Liver (tissue), 9 donors: ENCODE data around the gene CASQ2. TPM values are rescaled to one million over a fixed set of nuclear protein-coding genes. Genes with fewer than 3 reads are reported as not detected.
A peak's percentile ranks its signal among the peaks of the same experiment; 100 is the strongest.

ENCODE experiments used
- DNase-seq: peaks from one replicate; pipeline ENCODE4 v3.0.0-alpha.2; 2017; ENCODE audit warnings: low spot score
- H3K27ac ChIP-seq, 2 donors: one replicate each; pipeline ENCODE4 v1.7.0; 2013; ENCODE audit warnings: inconsistent platforms in 2 of 2, low read length in 2 of 2, control low read depth in 1 of 2, low read depth in 1 of 2, mild to moderate bottlenecking in 1 of 2
- H3K27me3 ChIP-seq, 4 donors: one replicate each; pipeline versions ENCODE4 v1.6.1 to v1.7.0; 2013; ENCODE audit warnings: low read length in 3 of 4, inconsistent platforms in 1 of 4, mild to moderate bottlenecking in 1 of 4, moderate library complexity in 1 of 4; ENCODE audit not compliant: control insufficient read depth in 4 of 4, insufficient read depth in 4 of 4
- H3K36me3 ChIP-seq, 4 donors: one replicate each; pipeline versions ENCODE4 v1.6.1 to v1.7.0; 2013; ENCODE audit warnings: low read length in 3 of 4, mild to moderate bottlenecking in 3 of 4, low read depth in 1 of 4, moderate library complexity in 1 of 4; ENCODE audit not compliant: control insufficient read depth in 4 of 4, insufficient read depth in 3 of 4
- H3K4me1 ChIP-seq, 4 donors: one replicate each; pipeline versions ENCODE4 v1.6.1 to v1.7.0; 2013; ENCODE audit warnings: low read length in 3 of 4, mild to moderate bottlenecking in 3 of 4, moderate library complexity in 1 of 4; ENCODE audit not compliant: control insufficient read depth in 4 of 4, insufficient read depth in 4 of 4
- H3K4me3 ChIP-seq, 3 donors: one replicate each; pipeline versions ENCODE4 v1.6.1 to v1.7.0; 2013; ENCODE audit warnings: low read length in 3 of 3, control low read depth in 1 of 3, low read depth in 1 of 3, mild to moderate bottlenecking in 1 of 3
- H3K9ac ChIP-seq, 2 donors: one replicate each; pipeline ENCODE4 v1.7.0; 2013; ENCODE audit warnings: low read length in 2 of 2, mild to moderate bottlenecking in 2 of 2, moderate library complexity in 2 of 2, control low read depth in 1 of 2, low read depth in 1 of 2
- H3K9me3 ChIP-seq, 4 donors: one replicate each; pipeline versions ENCODE4 v1.6.1 to v1.7.0; 2013; ENCODE audit warnings: low read length in 3 of 4; ENCODE audit not compliant: control insufficient read depth in 4 of 4
- ATF3 ChIP-seq: IDR thresholded peaks from 2 replicates; pipeline ENCODE4 v1.6.1; 2016; ENCODE audit warnings: antibody characterized with exemption
- CTCF ChIP-seq: fragments of 150-350 bp; IDR thresholded peaks from 2 replicates; pipeline ENCODE4 v1.5.1; 2017; ENCODE audit warnings: improper control_type of control experiment, low read depth, low read length; ENCODE audit not compliant: missing input control
- EGR1 ChIP-seq, 2 donors: IDR thresholded peaks; 2 replicates each; pipeline ENCODE4 v1.6.1; 2016 to 2018; ENCODE audit warnings: antibody characterized with exemption in 2 of 2, low read depth in 2 of 2
- FOXA1 ChIP-seq: IDR thresholded peaks from 2 replicates; pipeline ENCODE4 v1.6.1; 2016; ENCODE audit warnings: antibody characterized with exemption
- FOXA2 ChIP-seq: IDR thresholded peaks from 2 replicates; pipeline ENCODE4 v1.6.1; 2016; ENCODE audit warnings: antibody characterized with exemption
- GABPA ChIP-seq, 2 donors: IDR thresholded peaks in 1 of 2; conservative IDR thresholded peaks in 1 of 2; 2 replicates each; pipeline ENCODE4 v1.6.1; 2016; ENCODE audit warnings: antibody characterized with exemption in 2 of 2, mild to moderate bottlenecking in 1 of 2, moderate library complexity in 1 of 2
- HNF4A ChIP-seq, 2 donors: conservative IDR thresholded peaks; 2 replicates each; pipeline ENCODE4 v1.6.1; 2016; ENCODE audit warnings: antibody characterized with exemption in 2 of 2, mild to moderate bottlenecking in 2 of 2
- HNF4G ChIP-seq: IDR thresholded peaks from 2 replicates; pipeline ENCODE4 v1.6.1; 2016; ENCODE audit warnings: antibody characterized with exemption
- JUND ChIP-seq, 2 donors: IDR thresholded peaks; 2 replicates each; pipeline ENCODE4 v1.6.1; 2016; ENCODE audit warnings: antibody characterized with exemption in 2 of 2
- NR2F2 ChIP-seq: IDR thresholded peaks from 2 replicates; pipeline ENCODE4 v1.6.1; 2016; ENCODE audit warnings: antibody characterized with exemption
- RAD21 ChIP-seq, 2 donors: IDR thresholded peaks; 2 replicates each; pipeline ENCODE4 v1.6.1; 2016; ENCODE audit warnings: antibody characterized with exemption in 2 of 2, mild to moderate bottlenecking in 2 of 2
- RXRA ChIP-seq, 2 donors: IDR thresholded peaks; 2 replicates each; pipeline ENCODE4 v1.6.1; 2017 to 2018; ENCODE audit warnings: antibody characterized with exemption in 2 of 2, mild to moderate bottlenecking in 1 of 2
- SP1 ChIP-seq: IDR thresholded peaks from 2 replicates; pipeline ENCODE4 v1.6.1; 2018; ENCODE audit warnings: antibody characterized with exemption, mild to moderate bottlenecking
- TAF1 ChIP-seq: conservative IDR thresholded peaks from 2 replicates; pipeline ENCODE4 v1.6.1; 2016; ENCODE audit warnings: antibody characterized with exemption, mild to moderate bottlenecking
- YY1 ChIP-seq: IDR thresholded peaks from 2 replicates; pipeline ENCODE4 v1.6.1; 2016; ENCODE audit warnings: antibody characterized with exemption, mild to moderate bottlenecking
- WGBS: extraction: QIAGEN DNeasy Blood & Tissue Kit; methylation state at CpG from one replicate; pipeline ENCODE4 v1.1.7; 2013; 5-methylcytosine and 5-hydroxymethylcytosine counted together
- polyA plus RNA-seq, 2 donors: library from polyadenylated mRNA; stranded (reverse) in 1 of 2; unstranded in 1 of 2; fragments of 200-250 nt in 1 of 2; fragments of >200 nt in 1 of 2; fragmentation: Nextera tagmentation in 1 of 2; extraction: Ambion mirVana in 1 of 2; gene quantifications; one replicate each; pipeline versions ENCODE4 v1.2.1 to v1.2.3, GENCODE V29; 2013 to 2015
- total RNA-seq, 2 donors: library from RNA; depleted of rRNA; stranded (reverse); fragments of >200 nt; gene quantifications; one replicate each; pipeline ENCODE4 v1.2.3, GENCODE V29; 2014
- TF ChIP-seq, protein P1 (sequence below): IDR thresholded peaks from 2 replicates; pipeline ENCODE4 v1.6.1; 2016; ENCODE audit warnings: antibody characterized with exemption
- donor health status: healthy.
- donor health status: healthy.
- donor health status: healthy.
- donor health status: healthy.
- donor health status: healthy.

The CASQ2 gene
- total and polyA plus RNA-seq, 4 donors: 0.33 to 1.1 TPM; not detected in 2

DNA sequence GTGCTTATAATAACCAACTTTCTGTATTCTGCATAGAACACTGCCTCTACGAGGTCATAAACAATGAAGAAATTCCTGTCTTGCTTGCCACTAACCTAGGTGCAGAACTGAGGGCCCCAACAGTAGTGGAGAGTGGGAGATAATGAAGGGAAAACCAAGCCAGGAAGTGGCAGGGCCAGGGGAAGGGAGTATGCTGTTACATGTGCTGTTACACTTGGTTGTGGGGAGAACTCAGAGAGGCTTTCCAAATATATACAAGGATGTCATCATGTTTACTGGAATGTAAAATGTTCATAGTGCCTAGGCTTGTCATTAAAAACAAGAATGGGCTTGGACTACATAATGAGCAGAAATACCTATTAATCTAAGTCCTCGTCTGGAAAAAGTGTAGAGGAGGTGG lies 41.3 kb upstream of the CASQ2 start (continued):
- TF ChIP-seq CTCF (no peak), HNF4A (conservative IDR thresholded peaks at IDR 0.05) (no peak), GABPA (IDR thresholded peaks at IDR 0.05 in 1 of 2, conservative IDR thresholded peaks at IDR 0.05 in 1 of 2) (no peak), HNF4G (no peak)

DNA sequence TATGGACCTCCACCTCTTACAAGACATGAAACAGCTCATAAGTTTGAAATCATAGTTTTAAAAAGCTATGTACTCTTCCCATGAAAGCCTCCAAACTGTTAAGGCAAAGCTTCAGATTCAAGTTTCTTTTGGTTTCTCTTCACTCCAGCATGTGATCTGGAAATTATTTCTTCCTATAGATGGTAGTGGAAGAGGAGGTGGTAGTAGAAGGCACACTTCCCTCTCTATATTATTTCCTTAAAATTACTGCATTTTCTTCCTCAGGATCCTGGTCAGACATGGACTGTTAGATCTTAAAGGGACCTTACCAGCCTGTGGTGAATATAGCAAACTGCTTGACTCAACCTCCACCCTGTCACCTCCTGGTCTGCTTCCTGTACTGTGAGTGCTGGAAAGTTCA lies 40.6 kb upstream of the CASQ2 start:
- no peak overlapping the region for H3K27ac ChIP-seq
- TF ChIP-seq RAD21 (IDR thresholded peaks at IDR 0.05) (no peak), ATF3 (no peak), SP1 (no peak), RXRA (IDR thresholded peaks at IDR 0.05) (no peak), EGR1 (IDR thresholded peaks at IDR 0.05; ENCODE audit: low read depth in 2 of 2) (no peak), CTCF (no peak), FOXA1 (no peak), FOXA2 (no peak), HNF4G (no peak), HNF4A (conservative IDR thresholded peaks at IDR 0.05) (no peak), JUND (IDR thresholded peaks at IDR 0.05) (no peak), GABPA (IDR thresholded peaks at IDR 0.05 in 1 of 2, conservative IDR thresholded peaks at IDR 0.05 in 1 of 2) (no peak), YY1 (no peak)
- TF ChIP-seq, protein P1, sequence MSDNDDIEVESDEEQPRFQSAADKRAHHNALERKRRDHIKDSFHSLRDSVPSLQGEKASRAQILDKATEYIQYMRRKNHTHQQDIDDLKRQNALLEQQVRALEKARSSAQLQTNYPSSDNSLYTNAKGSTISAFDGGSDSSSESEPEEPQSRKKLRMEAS: no peak
- H3K27me3 ChIP-seq: no peaks in the 10 kb centered on the region
- H3K9me3 ChIP-seq: no peaks in the 10 kb centered on the region
- H3K4me1 ChIP-seq: peaks cover 0 to 4% (median 1%) of the 10 kb centered on the region in 4 donors
- H3K9ac ChIP-seq: no peak overlapping the region
- DNase-seq: no peak
- H3K4me3 ChIP-seq: no peak overlapping the region
- no peaks in the 10 kb centered on the region for H3K36me3 ChIP-seq

DNA sequence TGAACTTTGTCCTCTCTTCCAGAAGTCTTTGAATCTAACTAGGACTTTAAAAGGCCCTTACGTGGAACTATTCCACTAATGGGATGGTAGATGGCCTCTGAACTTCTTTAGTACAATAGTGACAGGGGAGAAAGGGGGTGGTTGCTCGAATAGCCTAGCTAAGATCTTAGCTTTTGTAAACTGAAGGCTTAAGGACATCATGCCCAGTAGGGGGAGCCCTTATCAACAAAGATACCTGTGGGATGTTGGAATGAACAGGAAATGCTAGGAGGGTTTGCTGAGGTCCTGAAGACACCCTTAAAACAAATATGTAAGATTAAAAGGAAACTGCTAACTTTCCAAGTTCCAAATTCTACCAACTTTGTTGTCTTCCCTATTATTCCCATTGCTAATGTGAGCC lies 39.2 kb upstream of the CASQ2 start:
- Histone ChIP-seq H3K9me3 (no peaks in the 10 kb centered on the region), H3K9ac (no peak overlapping the region), H3K27me3 (no peaks in the 10 kb centered on the region), H3K4me1 (peaks cover 0 to 4% (median 1%) of the 10 kb centered on the region in 4 donors), H3K4me3 (no peak overlapping the region), H3K27ac (no peak overlapping the region), H3K36me3 (no peaks in the 10 kb centered on the region)
- WGBS: under 1% methylated on average over 2 of the region's 2 CpGs
- no peak for TF ChIP-seq ATF3
- TF ChIP-seq EGR1 (IDR thresholded peaks at IDR 0.05; ENCODE audit: low read depth in 2 of 2): no peak
- TF ChIP-seq FOXA2: no peak
- peak; percentile 83 to 87 for TF ChIP-seq RAD21 (IDR thresholded peaks at IDR 0.05)
- TF ChIP-seq RXRA (IDR thresholded peaks at IDR 0.05): no peak
- no peak for TF ChIP-seq TAF1
- TF ChIP-seq CTCF: peak; percentile 65
- no peak for TF ChIP-seq GABPA (IDR thresholded peaks at IDR 0.05 in 1 of 2, conservative IDR thresholded peaks at IDR 0.05 in 1 of 2)
- TF ChIP-seq NR2F2: no peak
- peak; percentile 48 for DNase-seq
